Keratinocyte (primary cell): Measurements from ENCODE around the gene TAL2.

ENCODE experiments used
- EZH2 ChIP-seq: IDR thresholded peaks from one replicate; pipeline ENCODE4 v1.6.1; 2012; ENCODE audit warnings: inconsistent platforms, mild to moderate bottlenecking, low read length, moderate library complexity
- TF ChIP-seq, protein P1 (sequence below), 3 experiments: IDR thresholded peaks in 1 of 3; conservative IDR thresholded peaks in 1 of 3; optimal IDR thresholded peaks in 1 of 3; 2 replicates in 2 of 3; 3 replicates in 1 of 3; pipeline versions ENCODE3 to v1.5.1; 2011; ENCODE audit warnings: low read length in 3 of 3, mild to moderate bottlenecking in 3 of 3, moderate library complexity in 2 of 3, control low read depth in 1 of 3, inconsistent platforms in 1 of 3; ENCODE audit not compliant: insufficient read depth in 2 of 3; ENCODE audit errors: extremely low read depth in 1 of 3

DNA sequence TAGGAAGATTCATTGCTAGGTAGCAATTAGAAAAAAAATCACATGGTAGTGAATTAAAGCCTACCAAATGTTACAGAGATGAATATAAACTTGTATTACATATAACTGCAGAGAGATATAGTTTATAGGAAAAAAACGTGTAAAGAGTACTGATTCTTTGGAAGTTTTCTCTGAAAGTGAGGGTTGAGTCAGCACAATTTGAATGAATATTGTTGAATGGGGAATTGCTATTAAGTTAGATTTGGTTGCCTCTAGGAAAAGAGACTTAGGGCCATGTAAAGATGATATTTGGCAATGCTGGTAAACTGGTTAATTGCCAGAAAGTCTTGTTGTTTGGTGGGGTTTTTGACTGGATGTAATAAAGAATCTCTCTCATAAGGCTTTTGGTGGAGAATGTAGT is 37.2 kb upstream of the TAL2 start:
- TF ChIP-seq, protein P1, sequence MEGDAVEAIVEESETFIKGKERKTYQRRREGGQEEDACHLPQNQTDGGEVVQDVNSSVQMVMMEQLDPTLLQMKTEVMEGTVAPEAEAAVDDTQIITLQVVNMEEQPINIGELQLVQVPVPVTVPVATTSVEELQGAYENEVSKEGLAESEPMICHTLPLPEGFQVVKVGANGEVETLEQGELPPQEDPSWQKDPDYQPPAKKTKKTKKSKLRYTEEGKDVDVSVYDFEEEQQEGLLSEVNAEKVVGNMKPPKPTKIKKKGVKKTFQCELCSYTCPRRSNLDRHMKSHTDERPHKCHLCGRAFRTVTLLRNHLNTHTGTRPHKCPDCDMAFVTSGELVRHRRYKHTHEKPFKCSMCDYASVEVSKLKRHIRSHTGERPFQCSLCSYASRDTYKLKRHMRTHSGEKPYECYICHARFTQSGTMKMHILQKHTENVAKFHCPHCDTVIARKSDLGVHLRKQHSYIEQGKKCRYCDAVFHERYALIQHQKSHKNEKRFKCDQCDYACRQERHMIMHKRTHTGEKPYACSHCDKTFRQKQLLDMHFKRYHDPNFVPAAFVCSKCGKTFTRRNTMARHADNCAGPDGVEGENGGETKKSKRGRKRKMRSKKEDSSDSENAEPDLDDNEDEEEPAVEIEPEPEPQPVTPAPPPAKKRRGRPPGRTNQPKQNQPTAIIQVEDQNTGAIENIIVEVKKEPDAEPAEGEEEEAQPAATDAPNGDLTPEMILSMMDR (optimal IDR thresholded peaks at IDR 0.05 in 1 of 3, IDR thresholded peaks at IDR 0.05 in 1 of 3, conservative IDR thresholded peaks at IDR 0.05 in 1 of 3; ENCODE audit: extremely low read depth in 1 of 3, insufficient read depth in 2 of 3, low read length in 3 of 3): no peak
- no peak for TF ChIP-seq EZH2
